Activated CD8-positive, alpha-beta memory T cell treated with anti-CD3 and anti-CD28 coated beads, Interleukin-2, amount 10 ng/mL, durations not matched to agents 7 days and 5 days (primary cell): ENCODE measurements around the gene TNRC6A. TPM values are rescaled to one million over a fixed set of nuclear protein-coding genes. Genes with fewer than 3 reads are reported as not detected.

Experiments
- ATAC-seq: fragments of 150-1000 bp; cut with Tn5 transposase; one replicate; pipeline ENCODE4 v1.10.0; 2021; ENCODE audit warnings: moderate library complexity
- CTCF ChIA-PET: fragments of 350-600 bp; sonication (Branson Sonifier 250); formaldehyde crosslinking; loops from one replicate; lab custom pipeline; 2021; ENCODE audit warnings: antibody characterized with exemption; lab: Charles Lee
- DNase-seq: peaks from one replicate; pipeline ENCODE4 v3.0.0-alpha.2; 2020
- H3K27ac Mint-ChIP-seq: one replicate; pipeline ENCODE4 v1.8.0; 2021; ENCODE audit warnings: mild to moderate bottlenecking, mixed read lengths
- H3K27me3 Mint-ChIP-seq: one replicate; pipeline ENCODE4 v1.8.0; 2021; ENCODE audit warnings: mixed read lengths
- H3K36me3 Mint-ChIP-seq: one replicate; pipeline ENCODE4 v1.8.0; 2021; ENCODE audit warnings: mild to moderate bottlenecking, mixed read lengths
- H3K4me1 Mint-ChIP-seq: one replicate; pipeline ENCODE4 v1.8.0; 2021; ENCODE audit warnings: mixed read lengths
- H3K4me3 Mint-ChIP-seq: one replicate; pipeline ENCODE4 v1.8.0; 2021; ENCODE audit warnings: mild to moderate bottlenecking, moderate library complexity, mixed read lengths
- H3K9me3 Mint-ChIP-seq: one replicate; pipeline ENCODE4 v1.8.0; 2022; ENCODE audit warnings: low read depth, mixed read lengths
- total RNA-seq, 2 experiments: library from RNA; stranded (reverse); gene quantifications; one replicate each; pipeline ENCODE4 v1.2.3, GENCODE V29; 2021

TNRC6A gene
- total RNA-seq, 2 experiments from 2014 or later, result 38.9 to 39.6 TPM

DNA sequence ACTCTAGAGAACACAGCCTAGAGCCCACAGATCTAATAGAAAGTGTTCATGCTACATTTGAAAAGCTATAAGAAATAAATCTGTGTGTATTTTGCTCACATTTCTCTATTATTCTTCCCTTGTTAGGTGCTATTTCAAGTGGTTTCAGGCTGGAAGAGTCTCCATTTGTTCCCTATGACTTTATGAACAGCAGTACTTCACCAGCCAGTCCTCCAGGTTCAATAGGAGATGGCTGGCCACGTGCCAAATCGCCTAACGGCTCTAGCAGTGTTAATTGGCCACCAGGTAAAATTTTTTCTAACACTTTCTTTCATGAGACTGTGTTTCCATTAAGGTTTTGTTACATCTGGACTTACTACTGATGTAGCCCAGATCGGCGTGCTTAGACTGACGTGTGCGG is 85.6 kb downstream of the TNRC6A start:
- Mint-ChIP-seq H3K36me3 (peaks cover 34% of the 10 kb centered on the region), H3K27ac (no peak overlapping the region), H3K4me3 (no peak overlapping the region), H3K9me3 (no peaks in the 10 kb centered on the region), H3K27me3 (no peaks in the 10 kb centered on the region), H3K4me1 (no peaks in the 10 kb centered on the region)
- ATAC-seq (no peak), DNase-seq (no peak)
- CTCF ChIA-PET, result no interaction called here

DNA sequence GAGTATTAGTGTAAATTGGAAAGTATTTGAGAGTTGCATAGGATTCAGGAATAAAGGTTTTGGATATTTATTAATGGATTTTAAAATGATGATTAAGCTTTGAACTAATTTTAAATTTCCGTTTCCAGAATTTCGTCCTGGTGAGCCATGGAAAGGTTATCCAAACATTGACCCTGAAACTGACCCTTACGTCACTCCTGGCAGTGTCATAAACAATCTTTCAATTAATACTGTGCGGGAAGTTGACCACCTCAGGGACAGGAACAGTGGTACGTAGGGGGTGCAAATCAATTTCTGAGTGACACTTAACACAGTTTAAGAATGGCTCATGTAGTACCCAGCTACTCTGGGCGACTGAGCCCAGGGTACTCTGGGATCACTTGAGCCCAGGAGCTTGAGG is 87.2 kb downstream of the TNRC6A start:
- Mint-ChIP-seq H3K4me1 (peaks cover 12% of the 10 kb centered on the region), H3K27me3 (no peaks in the 10 kb centered on the region), H3K9me3 (no peaks in the 10 kb centered on the region), H3K4me3 (no peak overlapping the region), H3K36me3 (peaks cover 30% of the 10 kb centered on the region), H3K27ac (no peak overlapping the region)
- CTCF ChIA-PET, result interaction anchor here (0.6 to 0.9 kb wide), 2 partner anchors 9 to 237 kb away, joined by 3 read pairs; no protein-coding TSS in a partner anchor
- no peak for DNase-seq
- no peak for ATAC-seq

DNA sequence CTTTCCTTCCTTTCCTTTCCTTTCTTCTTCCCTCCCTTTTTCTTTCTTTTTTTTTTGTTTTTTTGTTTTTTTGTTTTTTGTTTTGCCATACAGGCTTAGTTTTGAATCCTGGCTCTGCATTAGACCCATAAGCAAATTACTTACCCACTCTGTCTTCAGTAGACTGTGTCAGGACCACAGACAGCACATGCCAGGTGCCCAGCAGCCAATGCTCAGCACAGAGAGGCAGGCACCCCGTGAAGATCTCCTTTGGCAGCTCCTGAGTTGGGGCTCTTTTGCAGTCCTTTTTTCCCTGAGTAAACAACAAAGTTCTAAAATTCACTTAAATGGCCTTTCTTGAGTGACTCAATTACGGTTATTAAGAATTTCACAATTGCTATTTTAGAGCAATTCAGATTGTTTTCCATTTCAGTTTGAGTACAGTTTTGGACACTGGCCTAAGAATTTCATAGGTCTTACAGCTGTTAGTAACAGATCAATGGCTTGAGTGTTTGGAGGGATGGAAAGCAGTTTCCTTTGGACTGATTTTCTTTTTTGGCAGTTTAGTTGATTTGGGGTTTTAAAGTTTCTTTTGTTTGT is 90.1 kb downstream of the TNRC6A start:
- Mint-ChIP-seq H3K4me1 (peaks cover 19% of the 10 kb centered on the region), H3K27ac (no peak overlapping the region), H3K27me3 (no peaks in the 10 kb centered on the region), H3K36me3 (peaks cover 36% of the 10 kb centered on the region), H3K9me3 (no peaks in the 10 kb centered on the region), H3K4me3 (no peak overlapping the region)
- no peak for DNase-seq
- CTCF ChIA-PET, result interaction anchor here (1.1 kb wide), 1 partner anchor 406 kb away, joined by 3 read pairs; no protein-coding TSS in a partner anchor
- ATAC-seq, result no peak

DNA sequence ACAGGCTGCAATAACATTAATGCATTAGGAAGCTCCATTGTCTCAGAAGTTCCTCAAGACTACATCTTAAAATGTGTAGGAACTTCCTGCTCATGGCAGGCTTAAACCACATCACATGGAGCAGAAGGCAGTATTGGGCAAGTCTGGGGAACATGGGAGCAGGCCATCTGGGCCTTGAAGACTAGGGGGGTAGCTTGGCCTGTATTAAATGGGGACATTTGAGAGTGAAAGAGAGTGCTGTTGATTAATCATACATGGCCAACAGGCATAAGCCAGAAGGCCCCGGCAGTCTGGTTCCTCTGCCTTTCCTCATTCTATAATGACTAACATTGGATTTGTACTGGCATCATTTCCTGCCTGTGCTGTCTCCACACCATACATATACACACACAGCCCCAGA is 91.1 kb downstream of the TNRC6A start:
- no peak overlapping the region for H3K4me3 Mint-ChIP-seq
- CTCF ChIA-PET, result interaction anchor here (1.1 kb wide), 1 partner anchor 405 kb away, joined by 3 read pairs; no protein-coding TSS in a partner anchor

DNA sequence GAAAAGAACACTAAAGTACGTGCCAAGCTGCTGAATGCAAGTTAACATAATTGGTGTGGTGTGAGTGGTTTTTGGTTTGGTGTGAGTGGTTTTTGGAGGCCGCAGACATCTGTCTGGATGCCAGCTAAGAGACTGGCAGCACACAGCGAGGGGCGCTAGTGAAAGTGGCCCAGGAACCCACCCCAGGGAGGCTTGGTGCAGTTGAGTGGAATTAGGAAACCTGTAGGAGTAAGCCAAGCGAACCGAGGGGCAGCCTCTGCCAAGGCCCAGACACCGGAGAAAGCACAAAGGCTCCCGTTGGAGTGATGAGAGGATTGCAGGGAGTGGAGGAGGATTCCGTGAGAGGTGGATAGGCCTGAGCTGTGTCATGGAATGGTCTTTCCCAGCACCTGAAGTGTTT is 91.7 kb downstream of the TNRC6A start:
- Mint-ChIP-seq H3K27ac (no peak overlapping the region), H3K4me3 (no peak overlapping the region), H3K4me1 (peaks cover 19% of the 10 kb centered on the region), H3K36me3 (peaks cover 35% of the 10 kb centered on the region), H3K9me3 (no peaks in the 10 kb centered on the region), H3K27me3 (no peaks in the 10 kb centered on the region)
- CTCF ChIA-PET, result interaction anchor here (1.1 kb wide), 1 partner anchor 10 kb away, joined by 3 read pairs; no protein-coding TSS in a partner anchor
- DNase-seq, result no peak
- no peak for ATAC-seq

More for the DNA sequence above, 91.1 kb downstream of the TNRC6A start:
- Mint-ChIP-seq H3K4me1 (peaks cover 19% of the 10 kb centered on the region), H3K9me3 (no peaks in the 10 kb centered on the region), H3K27ac (no peak overlapping the region), H3K36me3 (peaks cover 35% of the 10 kb centered on the region), H3K27me3 (no peaks in the 10 kb centered on the region)
- no peak for ATAC-seq
- no peak for DNase-seq

DNA sequence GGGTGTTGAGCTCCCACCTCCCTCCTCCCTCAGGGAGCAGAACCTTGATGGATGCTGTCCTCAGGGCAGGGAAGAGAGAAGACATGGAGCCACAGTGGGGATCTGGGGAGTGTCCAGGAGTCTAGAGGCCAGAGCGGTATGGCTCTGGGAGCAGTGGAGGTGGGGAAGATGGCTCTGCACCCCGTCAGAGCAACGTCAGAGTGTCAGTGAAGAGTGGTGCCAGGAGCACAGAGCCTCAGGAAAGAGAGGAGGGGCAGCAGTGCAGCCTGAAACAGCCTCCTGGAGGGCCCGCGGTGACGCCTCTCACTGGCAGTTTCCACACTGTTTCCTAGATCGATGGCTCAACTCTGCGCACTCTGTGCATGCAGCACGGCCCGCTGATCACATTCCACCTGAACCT is 93.1 kb downstream of the TNRC6A start:
- ATAC-seq (no peak), DNase-seq (no peak)
- H3K27me3 Mint-ChIP-seq, result no peaks in the 10 kb centered on the region
- H3K36me3 Mint-ChIP-seq, result peaks cover 35% of the 10 kb centered on the region
- H3K27ac Mint-ChIP-seq, result no peak overlapping the region
- no peak overlapping the region for H3K4me3 Mint-ChIP-seq
- CTCF ChIA-PET, result no interaction called here
- H3K4me1 Mint-ChIP-seq, result peaks cover 19% of the 10 kb centered on the region
- H3K9me3 Mint-ChIP-seq, result no peaks in the 10 kb centered on the region

DNA sequence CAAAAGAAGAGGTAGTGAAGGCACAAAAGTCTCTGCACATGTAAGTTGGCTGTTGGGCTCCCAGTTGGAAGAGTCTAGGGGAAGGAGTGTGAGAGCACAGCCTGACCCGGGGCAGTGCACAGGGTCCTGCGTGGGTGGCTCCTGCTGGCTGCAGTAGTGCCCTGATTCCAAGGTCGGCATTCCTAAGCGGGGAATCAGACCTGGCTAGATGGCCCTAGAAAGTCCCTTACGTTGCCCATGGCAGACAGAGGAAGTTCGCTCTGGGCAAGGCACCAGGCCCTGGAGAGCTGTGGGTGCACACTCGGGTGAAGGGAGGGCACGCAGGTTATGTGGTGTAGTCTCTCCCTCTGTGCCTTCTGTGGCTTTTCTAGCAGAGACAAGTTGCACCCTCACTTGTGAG is 93.5 kb downstream of the TNRC6A start:
- ATAC-seq, result no peak
- no peak for DNase-seq
- H3K9me3 Mint-ChIP-seq, result no peaks in the 10 kb centered on the region
- peaks cover 32% of the 10 kb centered on the region for H3K36me3 Mint-ChIP-seq
- H3K27ac Mint-ChIP-seq, result no peak overlapping the region
- CTCF ChIA-PET, result no interaction called here
- H3K4me3 Mint-ChIP-seq, result no peak overlapping the region
- no peaks in the 10 kb centered on the region for H3K27me3 Mint-ChIP-seq
- peaks cover 19% of the 10 kb centered on the region for H3K4me1 Mint-ChIP-seq

DNA sequence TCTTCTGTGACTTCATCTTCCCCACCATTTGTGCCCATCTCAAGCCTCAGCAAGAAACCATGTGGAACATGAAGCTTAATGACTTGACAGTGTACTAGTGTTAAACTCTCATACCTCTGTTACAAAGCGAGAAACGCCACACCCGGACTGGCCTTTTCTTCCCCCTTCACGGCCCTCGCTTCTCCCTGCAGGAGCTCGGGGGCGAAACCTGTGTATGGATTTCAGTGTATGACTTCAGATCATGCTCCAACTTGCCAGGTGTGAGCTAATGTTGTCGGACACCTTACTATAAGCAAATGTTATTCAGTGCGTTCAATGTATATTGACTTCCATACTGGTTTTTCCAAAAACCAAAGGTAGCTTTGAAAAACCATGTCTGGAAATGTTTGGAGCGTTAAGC is 96.2 kb downstream of the TNRC6A start:
- no peaks in the 10 kb centered on the region for H3K27me3 Mint-ChIP-seq
- H3K9me3 Mint-ChIP-seq, result no peaks in the 10 kb centered on the region
- no peak for ATAC-seq
- H3K4me1 Mint-ChIP-seq, result peaks cover 15% of the 10 kb centered on the region
- CTCF ChIA-PET, result interaction anchor here (1.0 kb wide), 1 partner anchor 308 kb away, joined by 3 read pairs; no protein-coding TSS in a partner anchor
- no peak overlapping the region for H3K27ac Mint-ChIP-seq
- no peak overlapping the region for H3K4me3 Mint-ChIP-seq
- peaks cover 20% of the 10 kb centered on the region for H3K36me3 Mint-ChIP-seq
- DNase-seq, result no peak

DNA sequence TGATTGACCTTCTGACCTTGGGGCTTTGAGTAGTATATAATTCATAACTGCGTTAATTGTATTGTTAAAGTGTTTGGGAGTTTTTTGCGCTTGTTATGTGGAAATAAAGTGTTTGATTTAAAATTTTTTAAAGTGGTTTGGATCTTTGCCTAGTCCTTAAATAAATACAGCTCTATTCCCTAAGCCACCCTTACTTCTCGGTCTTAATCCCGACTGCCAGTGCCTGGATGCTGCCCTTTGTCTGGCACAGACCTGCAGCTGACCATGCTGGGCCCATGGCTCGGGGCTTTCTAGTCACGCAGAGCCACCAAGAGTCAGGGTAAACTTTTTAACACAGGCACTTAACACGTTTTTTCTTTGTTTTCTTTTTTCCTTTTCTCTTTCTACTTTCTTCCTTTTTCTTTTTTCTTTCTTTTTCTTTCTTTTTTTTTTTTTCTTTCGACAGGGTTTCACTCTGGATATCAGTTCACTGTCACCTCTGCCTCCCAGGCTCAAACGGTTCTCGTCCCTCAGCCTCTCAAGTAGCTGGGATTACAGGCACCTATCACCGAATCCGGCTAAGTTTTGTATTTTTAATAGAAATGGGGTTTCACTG is 96.7 kb downstream of the TNRC6A start:
- no peak for DNase-seq
- H3K4me3 Mint-ChIP-seq, result no peak overlapping the region
- no peak overlapping the region for H3K27ac Mint-ChIP-seq
- CTCF ChIA-PET, result interaction anchor here (1.0 kb wide), 1 partner anchor 309 kb away, joined by 3 read pairs; no protein-coding TSS in a partner anchor
- no peak for ATAC-seq
- H3K36me3 Mint-ChIP-seq, result peaks cover 20% of the 10 kb centered on the region
- H3K27me3 Mint-ChIP-seq, result no peaks in the 10 kb centered on the region
- no peaks in the 10 kb centered on the region for H3K9me3 Mint-ChIP-seq
- H3K4me1 Mint-ChIP-seq, result peaks cover 12% of the 10 kb centered on the region

DNA sequence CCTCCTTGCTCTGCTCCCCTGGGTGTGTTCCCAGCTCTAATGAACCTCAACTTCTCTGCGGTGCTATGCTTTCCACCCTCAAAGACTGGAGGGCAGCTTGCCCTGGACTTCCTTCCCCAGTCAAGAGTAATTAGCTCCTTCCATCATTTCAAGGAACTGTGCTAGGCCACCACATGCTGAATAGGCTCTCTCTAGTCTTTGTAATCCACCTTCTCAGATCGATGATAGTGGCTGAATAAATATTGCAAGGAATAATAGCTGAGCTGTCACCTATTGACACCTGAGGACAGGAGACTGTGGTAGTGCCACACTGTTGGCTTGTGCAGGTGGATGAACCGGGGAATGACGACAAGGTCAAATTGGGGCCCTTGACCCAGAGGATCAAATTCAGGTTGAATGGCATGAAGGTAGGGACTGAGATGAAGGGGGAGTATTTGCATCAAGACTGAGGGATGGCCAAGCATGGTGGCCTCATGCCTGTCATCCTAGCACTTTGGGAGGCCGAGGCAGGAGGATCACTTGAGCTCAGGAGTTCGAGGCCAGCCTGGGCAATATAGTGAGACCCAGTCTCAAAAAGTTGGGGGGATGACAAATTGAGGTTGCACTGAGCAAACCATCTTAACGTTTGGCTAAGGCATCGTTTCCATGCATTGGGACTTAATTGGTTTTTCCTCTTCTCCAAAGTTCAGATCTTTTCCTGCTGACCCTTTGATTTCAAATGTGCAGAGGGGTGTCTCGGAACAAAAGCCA is 97.5 kb downstream of the TNRC6A start:
- H3K27ac Mint-ChIP-seq, result no peak overlapping the region
- CTCF ChIA-PET, result no interaction called here

DNA sequence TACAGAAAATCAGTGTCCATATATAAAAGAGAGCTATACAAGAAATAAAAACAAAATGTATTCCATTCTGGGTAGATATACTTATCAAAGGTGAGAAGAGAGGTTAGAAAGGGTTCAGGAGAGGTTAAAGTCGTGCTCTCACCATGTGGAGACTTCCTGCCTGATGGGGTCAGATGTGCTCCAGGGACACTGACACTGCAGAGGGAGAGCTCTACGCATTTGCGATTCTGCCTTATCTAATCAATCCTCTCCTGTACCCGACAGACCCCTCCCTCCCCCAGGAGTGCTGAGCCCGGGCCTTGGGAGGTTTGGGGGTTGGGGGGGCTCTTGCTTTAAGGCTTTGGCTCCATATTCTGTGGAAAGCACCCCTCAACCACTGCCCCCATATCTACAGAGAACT is 99.7 kb downstream of the TNRC6A start:
- Mint-ChIP-seq H3K4me3 (no peak overlapping the region), H3K27ac (no peak overlapping the region), H3K36me3 (peaks cover 7% of the 10 kb centered on the region), H3K4me1 (no peaks in the 10 kb centered on the region), H3K27me3 (no peaks in the 10 kb centered on the region), H3K9me3 (no peaks in the 10 kb centered on the region)
- ATAC-seq, result no peak
- CTCF ChIA-PET, result no interaction called here
- no peak for DNase-seq

More for the DNA sequence above, 97.5 kb downstream of the TNRC6A start:
- H3K27me3 Mint-ChIP-seq, result no peaks in the 10 kb centered on the region
- H3K4me3 Mint-ChIP-seq, result no peak overlapping the region
- peaks cover 4% of the 10 kb centered on the region for H3K4me1 Mint-ChIP-seq
- H3K36me3 Mint-ChIP-seq, result peaks cover 17% of the 10 kb centered on the region
- no peaks in the 10 kb centered on the region for H3K9me3 Mint-ChIP-seq
- DNase-seq (no peak), ATAC-seq (no peak)

DNA sequence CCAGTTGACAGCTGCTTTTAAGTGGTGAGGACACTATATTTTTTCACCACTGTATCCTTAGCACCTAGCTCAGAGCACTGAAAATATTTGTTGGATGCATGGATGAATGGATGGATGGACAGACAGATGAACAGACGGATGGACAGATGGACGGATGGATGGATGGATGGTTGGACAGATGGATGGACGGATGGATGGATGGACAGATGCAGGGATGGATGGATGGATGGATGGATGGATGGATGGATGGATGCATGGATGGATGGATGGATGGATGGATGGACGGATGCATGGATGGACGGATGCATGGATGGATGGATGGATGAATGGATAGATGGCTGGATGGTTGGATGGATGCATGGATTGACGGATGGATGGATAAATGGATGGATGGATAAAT is 103.9 kb downstream of the TNRC6A start:
- Mint-ChIP-seq H3K27ac (no peak overlapping the region), H3K27me3 (no peaks in the 10 kb centered on the region), H3K4me1 (no peaks in the 10 kb centered on the region), H3K4me3 (no peak overlapping the region), H3K36me3 (no peaks in the 10 kb centered on the region), H3K9me3 (no peaks in the 10 kb centered on the region)
- CTCF ChIA-PET, result no interaction called here
- DNase-seq (no peak), ATAC-seq (no peak)

DNA sequence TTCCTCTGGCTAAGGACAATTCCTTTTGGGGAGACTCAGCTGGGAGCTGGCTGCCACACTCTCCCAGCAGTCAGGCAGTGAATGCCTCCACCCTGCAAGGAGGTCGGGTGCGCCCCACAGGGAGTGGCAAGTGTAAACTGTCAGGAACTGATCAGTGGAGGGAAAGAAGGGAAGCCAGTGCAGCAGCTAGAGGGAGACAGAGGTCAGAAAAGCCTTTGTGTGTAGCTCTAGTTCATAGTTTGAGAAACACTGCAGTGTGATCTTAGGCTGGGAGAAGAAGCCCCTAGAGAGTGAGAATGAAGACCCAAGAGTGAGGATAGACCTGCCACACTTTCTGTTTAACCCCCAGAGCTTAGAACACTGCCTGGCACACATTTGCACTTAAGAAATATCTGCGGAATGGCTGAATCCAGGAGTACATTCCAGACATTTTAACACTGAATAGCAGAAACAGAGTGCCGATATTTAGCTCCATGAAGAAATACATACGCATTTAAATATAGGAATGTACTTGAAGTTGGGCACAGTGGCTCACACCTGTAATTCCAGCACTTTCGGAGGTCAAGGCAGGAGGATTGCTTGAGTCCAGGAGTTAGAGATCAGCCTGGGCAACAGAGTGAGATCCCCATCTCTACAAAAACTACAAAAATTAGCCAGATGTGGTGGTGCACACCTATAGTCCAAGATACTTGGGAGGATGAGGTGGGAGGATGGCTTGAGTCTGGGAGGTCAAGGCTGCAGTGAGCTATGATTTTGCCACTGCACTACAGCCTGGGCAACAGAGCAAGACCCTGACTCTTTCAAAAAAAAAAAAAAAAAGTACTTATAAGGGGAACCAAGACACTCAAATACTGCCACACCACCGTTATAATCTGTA is 105.2 kb downstream of the TNRC6A start:
- Mint-ChIP-seq H3K27me3 (no peaks in the 10 kb centered on the region), H3K4me1 (no peaks in the 10 kb centered on the region), H3K27ac (no peak overlapping the region), H3K4me3 (no peak overlapping the region), H3K9me3 (no peaks in the 10 kb centered on the region), H3K36me3 (no peaks in the 10 kb centered on the region)
- no peak for DNase-seq
- CTCF ChIA-PET, result interaction anchor here (0.6 to 1.0 kb wide), 3 partner anchors 184 to 272 kb away, joined by 3 to 4 read pairs (median 3); no protein-coding TSS in a partner anchor
- no peak for ATAC-seq
